HG03442 (cell line): ENCODE measurements around the gene CDIPT.
"Not testable (repeated sequence)": the region's sequence is repeated elsewhere in the genome, so short reads cannot be mapped to it uniquely, and the experiment has no call there.

ENCODE experiments used
- ATAC-seq: cut with Tn5 transposase; IDR thresholded peaks from one replicate; pipeline ENCODE4 v1.9.1; 2021; ENCODE audit warnings: mild to moderate bottlenecking, moderate library complexity; ENCODE audit not compliant: unreplicated experiment

Gene CDIPT

DNA sequence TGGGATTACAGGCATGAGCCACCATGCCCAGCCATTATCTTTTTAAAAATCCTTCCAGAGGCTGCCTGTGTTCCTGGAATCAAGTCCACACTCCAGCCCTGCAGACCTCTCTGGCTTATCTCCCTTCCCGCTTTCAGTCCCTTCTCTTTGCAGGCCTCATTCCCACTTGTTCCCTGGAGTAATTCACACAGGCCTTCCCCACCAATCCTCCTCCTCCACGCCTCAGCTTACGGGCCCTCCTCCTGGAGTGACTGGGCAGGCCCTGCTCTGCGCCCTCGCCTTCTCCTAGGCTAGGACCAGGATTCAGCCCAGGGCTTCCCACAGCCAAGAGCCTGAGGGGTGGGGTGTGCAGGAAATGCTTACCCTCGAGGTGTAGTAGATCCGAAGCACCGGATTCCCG is 2.8 kb downstream of the CDIPT start:
- no peak for ATAC-seq

DNA sequence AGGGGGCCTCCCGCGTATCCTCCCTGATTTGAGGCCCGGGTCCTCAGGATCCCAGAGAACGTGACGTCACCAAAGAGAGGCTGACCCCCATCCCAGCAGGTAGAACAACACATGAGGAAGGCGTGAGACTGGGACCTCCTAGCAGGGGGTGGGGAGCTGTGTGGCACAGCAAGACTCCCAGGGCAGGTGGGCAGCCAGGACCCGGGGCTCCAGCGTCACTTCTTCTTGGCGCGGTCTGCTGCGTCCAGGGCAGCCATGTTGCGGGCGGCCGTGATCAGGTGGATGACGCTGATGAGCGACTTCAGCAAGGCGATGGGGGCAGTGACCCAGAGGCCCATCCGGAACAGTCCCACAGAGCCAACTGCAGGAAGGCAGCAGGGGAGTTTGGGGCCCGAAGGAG is 4.1 kb downstream of the CDIPT start:
- ATAC-seq, result no peak

DNA sequence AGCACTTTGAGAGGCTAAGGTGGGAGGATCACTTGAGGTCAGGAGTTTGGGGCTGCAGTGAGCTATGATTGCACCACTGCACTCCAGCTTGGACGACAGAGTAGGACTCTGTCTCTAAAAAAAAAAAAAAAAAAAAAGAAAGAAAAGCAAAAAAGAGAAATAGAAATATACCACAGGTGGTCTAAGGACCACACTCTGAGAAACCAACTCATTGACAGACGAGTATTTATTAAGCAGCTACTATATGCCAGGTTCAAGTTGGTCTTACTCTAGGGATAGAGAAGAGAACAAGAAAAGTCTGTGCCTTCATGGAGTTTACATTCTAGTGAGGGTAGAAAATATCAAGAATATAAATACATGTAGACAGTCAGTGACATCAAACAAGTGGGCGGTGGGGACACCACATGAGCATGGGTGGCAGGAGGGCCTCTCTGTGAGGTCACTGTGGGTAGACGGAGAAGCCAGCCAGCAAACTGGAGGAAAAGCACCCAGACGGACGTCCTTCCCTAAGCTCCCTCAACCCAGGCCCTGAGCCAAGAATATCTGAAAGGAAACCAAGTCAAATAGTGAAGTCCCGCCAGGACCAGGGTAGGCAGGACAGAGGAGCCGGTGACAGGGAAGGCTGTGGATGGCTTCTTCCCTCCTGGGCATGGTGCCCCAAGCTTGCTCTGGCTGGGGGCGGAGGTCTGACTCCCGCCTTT is 4.7 kb downstream of the CDIPT start:
- ATAC-seq, result no peak

DNA sequence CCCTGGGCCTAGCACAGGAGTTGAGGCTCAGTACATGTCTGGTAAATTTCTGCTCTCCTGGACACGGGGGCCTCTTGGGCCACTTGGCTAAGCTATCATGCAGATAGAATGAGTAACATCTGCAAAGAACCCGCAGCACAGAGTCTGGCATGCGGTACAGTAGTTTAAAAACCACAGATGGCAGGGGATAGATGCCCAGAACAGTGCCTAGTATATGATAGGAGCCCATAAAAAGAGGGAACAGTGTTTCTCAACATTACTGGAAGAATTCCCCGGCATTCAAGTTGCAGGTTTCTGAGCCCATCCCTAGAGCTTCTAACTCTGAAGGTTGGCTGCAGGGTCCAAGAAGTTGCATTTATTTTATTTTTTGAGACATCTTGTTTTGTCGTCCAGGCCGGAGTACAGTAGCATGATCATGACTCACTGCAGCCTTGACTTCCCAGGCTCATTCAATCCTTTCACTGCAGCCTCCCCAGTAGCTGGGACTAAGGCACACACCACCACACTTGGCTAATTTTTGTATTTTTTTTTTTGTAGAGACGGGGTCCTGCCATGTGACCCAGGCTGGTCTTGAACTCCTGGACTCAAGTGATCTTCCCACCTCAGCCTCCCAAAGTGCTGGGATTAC is 5.8 kb downstream of the CDIPT start:
- no peak for ATAC-seq

DNA sequence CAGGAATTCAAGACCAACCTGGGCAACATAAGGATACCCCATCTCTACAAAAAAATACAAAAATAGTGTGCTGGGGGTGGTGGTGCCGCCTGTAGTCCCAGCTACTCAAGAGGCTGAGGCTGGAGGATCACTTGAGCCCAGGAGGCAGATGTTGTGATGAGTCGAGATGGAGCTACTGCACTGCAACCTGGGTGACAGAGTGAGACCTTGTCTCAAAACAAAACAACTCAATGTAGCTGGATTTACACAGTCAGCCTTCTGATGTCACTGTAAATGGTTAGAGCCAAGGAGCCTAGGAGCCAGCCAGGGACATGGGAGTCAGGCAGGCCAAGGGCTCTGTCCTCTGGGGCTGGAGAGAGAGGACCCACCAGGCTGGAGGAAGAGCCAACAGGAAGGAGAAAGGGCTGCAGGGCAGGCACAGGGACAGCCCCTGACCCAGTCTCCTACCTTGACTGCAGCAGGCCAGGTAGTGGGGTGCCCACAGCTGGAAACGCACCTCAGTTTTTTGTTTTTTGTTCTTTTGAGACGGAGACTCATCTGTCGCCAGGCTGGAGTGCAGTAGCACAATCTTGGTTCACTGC is 8.4 kb downstream of the CDIPT start:
- no peak for ATAC-seq

DNA sequence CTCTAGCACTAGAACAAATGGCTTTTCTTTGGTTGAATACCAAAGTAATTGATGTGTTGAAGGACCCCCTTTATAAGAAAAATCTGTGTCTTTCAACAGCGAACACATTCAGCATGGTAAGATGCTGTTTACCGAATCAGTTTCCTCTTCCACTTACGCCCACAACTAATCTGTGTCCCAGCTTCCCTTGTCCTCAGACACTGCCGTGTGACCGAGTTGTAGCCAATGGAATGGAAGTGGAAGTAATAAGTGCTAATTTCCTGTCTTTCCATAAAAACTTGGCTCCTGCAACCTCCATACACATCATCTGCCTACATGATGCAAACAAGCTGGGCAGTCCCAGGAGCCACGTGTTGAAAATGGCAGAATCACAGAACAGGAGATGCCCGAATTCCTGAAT is 10.4 kb downstream of the CDIPT start:
- ATAC-seq, result no peak

DNA sequence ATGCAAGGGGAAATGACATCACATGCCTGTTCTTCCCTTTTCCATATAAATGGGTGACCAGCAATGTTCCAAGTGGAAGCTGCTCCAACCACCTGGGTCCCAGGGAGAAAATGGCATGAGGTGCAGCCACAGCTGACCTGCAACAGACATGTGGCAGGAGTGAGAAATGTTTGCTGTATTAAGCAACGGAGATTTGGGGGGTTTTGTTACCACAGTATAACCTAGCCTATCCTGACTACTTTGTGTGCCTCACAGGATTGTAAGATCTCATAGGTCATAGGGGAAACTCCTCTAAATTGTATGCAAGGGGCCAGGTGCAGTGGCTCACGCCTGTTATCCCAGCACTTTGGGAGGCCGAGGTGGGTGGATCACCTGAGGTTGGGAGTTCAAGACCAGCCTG is 12.0 kb downstream of the CDIPT start:
- ATAC-seq, result no peak

DNA sequence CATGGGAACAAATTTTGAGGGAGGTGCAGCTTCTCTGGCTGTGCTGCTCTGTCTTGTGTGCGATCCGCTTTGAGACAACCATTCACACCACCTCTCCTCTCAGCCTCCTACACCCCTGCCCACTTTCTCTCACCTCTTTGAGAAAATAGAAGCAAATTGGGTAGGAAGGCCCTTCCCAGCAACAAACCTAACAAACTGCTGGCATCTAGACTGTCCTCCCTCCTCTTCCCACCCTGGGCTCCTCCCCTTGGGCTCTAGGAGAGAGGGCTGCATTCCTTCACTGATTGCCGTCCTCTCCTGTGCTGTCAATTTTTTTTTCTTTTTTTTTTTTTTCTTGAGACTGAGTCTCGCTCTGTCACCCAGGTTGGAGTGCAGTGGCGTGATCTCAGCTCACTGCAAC is 13.5 kb downstream of the CDIPT start:
- ATAC-seq, result no peak

DNA sequence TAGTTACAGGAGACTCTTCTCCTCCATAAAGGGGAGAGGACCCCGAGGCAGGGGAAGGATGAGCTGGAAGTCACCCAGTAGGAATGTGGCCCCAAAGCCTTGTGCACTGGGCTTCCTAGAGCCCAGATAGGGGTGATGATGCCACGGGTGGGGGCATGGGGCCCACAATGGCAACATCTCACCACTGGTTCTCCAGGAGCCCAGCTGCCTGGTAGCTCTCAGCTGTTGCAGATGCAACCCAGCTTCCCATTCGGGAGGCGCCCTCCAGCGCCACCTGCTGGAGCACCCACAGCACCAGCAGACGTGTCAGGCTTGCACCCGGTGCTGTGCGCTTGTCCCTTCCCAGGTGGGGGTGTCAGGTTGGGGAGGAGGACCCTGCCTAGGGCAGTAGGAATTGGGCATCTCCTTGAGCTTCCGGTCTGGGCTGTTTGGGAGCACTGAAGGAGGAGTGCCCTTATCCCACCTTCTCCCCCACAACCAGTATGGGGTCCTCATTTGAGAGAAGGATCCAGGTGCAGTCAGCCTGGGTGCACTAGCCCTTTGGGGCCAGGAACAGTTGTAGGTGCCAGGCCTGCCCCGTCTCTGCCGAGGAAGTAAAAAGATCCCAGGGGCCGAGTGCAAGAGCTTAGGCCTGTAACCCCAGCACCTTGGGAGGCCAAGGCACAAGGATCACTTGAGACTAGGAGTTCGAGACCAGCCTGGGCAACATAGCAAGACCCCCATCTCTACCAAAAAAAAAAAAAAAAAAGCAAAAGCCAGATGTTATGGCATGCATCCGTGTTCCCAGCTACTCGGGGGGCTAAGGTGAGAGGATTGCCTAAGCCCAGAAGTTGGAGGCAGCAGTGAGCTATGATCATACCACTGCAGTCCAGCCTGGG is 14.4 kb downstream of the CDIPT start:
- ATAC-seq, result no peak

DNA sequence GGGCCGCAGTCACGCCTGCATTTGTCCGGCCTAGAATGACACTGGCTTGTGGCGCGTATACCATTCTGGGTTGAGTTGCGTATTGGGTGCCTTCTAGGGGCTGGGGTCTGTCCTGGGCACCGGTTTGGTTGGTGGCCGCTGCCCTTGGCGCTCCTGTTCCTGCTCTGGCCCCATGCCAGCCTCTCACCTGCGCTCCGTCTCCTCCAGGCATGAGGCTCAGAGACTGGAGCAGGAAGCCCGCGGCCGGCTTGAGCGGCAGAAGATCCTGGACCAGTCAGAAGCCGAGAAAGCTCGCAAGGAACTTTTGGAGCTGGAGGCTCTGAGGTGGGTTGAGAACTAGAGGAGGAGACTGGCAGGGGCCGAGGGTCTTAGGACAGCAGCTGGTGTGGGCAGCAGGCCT is 17.4 kb downstream of the CDIPT start:
- no peak for ATAC-seq

DNA sequence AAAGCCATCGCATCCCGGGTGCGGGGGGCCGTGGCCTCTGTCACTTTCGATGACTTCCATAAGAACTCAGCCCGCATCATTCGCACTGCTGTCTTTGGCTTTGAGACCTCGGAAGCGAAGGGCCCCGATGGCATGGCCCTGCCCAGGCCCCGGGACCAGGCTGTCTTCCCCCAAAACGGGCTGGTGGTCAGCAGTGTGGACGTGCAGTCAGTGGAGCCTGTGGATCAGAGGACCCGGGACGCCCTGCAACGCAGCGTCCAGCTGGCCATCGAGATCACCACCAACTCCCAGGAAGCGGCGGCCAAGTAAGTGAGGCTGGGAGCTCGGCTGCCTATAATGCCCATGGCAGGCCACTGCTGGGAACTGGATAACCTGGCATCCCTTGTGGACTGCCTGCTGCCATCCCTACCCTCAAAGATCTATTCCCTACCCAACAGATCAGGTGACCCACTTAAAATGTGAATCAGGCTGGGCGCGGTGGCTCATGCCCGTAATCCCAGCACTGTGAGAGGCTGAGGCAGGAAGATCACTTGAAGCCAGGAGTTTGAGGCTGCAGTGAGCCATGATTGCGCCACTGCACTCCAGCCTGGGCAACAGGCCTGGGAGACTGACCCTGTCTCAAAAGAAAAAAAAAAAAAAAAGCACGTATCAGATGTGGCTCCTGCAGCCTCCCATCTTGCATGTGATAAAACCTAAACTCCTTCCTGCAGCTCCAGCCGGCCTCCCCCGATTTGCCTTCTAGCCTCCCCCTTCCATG is 18.3 kb downstream of the CDIPT start:
- ATAC-seq, result no peak

DNA sequence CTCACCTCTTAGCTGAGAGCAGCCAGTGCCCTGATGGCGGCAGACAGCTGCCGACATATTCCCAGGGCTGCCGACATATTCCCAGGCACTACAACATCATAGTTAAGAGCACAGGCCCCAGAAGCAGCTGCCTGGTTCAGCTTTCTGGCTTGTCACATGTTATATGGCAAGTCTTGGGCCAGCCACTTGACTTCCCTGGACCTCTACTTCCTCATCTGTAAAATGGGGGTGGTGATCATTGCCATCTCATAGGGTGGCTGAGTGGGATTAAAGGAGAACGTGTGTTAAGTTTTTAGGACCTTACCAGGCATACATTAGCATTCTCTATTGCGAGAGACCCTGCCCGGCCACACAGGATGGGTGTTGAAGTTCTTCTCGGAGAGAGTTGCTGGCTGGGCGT is 19.1 kb downstream of the CDIPT start:
- ATAC-seq, result no peak

DNA sequence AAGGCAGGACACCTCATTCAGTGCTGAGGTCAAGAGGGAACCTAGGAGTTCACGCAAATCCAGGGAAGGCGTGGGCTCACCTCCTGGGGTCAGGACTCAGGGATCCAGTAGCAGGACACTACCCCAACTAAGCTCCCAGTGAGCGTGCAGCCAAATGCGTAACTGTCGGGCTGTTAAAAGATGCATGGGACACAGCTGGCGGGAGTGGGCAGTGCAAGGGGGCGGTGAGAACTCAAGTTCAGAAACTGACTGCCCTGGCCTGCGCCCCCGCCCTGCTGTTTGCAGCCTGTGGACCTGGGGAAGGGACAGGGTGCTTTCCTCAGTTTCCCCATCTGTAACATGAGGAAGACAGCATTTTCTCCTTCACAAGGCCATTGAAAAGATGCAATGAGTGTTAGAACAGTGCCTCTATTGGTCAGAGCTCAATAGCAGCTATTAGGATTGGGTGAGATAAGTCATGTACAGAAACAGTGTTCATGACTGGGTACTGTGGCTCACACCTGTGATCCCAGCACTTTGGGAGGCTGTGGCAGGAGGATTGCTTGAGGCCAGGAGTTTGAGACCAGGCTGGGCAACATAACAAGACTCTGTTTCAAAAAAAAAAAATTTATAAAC is 20.2 kb downstream of the CDIPT start:
- no peak for ATAC-seq

DNA sequence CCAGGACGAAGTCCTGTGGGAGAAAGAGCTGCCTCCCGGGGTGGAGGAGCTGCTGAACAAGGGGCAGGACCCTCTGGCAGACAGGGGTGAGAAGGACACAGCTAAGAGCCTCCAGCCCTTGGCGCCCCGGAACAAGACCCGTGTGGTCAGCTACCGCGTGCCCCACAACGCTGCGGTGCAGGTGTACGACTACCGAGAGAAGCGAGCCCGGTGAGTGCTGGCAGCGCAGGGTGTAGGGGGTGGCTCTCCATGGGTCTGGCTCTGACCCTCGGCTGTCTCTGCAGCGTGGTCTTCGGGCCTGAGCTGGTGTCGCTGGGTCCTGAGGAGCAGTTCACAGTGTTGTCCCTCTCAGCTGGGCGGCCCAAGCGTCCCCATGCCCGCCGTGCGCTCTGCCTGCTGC is 21.4 kb downstream of the CDIPT start:
- ATAC-seq, result no peak

DNA sequence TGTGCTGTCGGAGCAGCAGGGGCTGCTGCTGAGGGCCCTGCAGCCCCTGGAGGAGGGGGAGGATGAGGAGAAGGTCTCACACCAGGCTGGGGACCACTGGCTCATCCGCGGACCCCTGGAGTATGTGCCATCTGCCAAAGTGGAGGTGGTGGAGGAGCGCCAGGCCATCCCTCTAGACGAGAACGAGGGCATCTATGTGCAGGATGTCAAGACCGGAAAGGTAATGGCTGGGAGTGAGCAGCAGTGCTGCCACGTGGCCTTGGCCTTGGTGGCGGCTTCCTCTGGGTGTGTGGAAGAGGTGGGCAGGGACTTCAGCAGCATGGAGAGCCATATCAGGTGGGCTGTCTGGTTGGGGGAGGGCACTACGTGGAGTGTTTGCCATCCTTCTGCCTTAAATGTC is 22.8 kb downstream of the CDIPT start:
- no peak for ATAC-seq

DNA sequence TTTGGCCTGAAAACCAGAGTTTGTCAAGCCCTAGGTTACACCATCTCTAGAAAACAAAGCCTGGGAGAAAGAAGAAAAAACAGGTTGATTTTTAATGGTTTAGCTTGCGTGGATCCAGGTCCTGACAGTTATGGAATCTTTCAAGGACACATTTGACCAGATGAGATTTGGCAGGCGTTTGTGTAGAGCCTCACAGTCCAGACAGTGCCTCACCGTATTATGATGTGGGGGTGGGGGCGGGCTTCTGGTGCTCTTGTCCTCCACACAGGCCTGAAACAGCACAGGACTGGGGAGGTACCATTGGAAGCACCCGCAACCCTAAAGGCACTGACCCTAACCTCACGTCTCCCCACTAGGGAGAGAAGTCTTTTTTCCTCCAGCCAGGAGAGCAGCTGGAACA is 23.2 kb downstream of the CDIPT start:
- ATAC-seq, result no peak

DNA sequence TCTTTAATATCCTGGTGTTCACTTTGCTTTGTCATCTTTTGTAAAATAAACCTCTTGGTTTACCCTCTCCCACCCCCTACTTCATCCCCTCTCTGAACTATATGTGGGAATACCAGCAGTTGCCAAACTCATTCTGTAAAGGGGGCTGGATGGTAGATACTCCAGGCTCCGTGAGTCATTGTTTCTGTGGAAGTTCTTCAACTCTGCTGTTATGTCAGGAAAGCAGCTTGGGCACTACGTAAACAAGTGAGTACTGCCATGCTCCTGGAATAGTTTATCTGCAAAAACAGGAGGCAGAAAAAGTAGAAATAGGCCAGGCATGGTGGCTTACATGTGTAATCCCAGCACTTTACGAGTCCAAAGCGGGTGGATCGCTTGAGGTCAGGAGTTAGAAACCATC is 25.2 kb downstream of the CDIPT start:
- ATAC-seq, result no peak

DNA sequence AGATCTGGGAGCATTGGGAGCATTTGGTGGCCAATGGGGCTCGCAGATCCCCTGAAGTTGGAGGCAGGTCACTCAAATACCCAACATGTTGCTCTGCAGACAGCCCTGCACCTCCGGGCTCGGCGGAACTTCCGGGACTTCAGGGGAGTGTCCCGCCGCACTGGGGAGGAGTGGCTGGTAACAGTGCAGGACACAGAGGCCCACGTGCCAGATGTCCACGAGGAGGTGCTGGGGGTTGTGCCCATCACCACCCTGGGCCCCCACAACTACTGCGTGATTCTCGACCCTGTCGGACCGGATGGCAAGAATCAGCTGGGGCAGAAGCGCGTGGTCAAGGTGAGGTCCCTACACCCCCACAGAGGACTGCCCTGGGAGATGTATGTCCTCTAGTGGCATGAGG is 26.4 kb downstream of the CDIPT start:
- no peak for ATAC-seq

DNA sequence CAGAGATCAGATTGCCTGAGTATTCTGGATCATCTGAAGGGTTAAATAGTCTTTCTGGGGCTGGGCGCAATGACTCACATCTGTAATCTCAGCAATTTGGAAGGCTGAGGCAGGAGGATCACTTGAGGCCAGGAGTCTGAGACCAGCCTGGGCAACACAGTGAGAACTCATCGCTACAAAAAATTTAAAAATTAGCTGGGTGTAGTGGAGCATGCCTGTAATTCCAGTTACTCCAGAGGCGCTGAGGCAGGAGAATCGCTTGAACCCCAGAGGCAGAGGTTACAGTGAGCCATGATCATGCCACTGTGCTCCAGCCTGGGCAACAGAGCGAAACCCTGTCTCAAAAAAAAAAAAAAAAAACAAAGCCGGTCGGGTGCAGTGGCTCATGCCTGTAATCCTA is 27.1 kb downstream of the CDIPT start:
- ATAC-seq, result no peak

DNA sequence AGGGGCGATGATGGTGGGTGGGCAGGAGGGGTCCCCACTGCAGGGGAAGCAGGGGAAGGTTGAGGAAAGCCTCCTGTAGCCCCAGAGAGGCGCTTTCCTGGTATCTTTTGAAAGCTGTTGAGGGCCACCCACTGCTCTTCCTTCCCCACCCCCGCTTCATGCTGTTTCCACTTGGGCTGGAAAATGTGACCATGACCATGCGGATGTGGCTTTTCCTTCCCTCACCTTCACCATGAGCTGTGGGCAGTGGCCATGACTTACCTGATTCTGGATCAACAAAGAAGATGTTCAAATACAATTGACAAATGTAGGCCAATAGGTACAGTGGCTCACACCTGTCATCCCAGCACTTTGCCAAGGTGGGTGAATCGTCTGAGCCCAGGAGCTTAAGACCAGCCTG is 28.9 kb downstream of the CDIPT start:
- ATAC-seq, result no peak

DNA sequence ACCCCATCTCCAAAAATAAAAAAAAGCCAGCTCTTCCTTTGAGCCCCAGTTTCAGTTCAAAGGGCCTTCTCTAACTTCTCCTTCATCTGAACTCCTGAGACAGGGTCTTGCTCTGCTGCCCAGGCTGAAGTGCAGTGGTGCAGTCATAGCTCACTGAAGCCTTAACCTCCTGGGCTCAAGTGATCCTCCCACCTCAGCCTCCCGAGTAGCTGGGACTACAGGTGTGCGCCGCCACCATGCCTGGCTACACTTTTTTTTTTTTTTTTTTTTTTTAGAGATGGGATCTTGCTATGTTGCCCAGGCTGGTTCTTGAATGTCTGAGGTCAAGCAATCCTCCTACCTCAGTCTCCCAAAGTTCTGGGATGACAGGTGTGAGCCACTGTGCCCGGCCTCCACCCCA is 29.8 kb downstream of the CDIPT start:
- ATAC-seq, result not testable (repeated sequence)
